A673 (cell line): ENCODE data around the gene HAP1. TPM values are rescaled to one million over a fixed set of nuclear protein-coding genes. Genes with fewer than 3 reads are reported as not detected.
A peak's percentile ranks its signal among the peaks of the same experiment; 100 is the strongest.

Experiments used
- BruUV-seq: library from RNA; stranded (reverse); fragments of 400-500 nt; replicated peaks from 2 replicates; lab custom pipeline; 2021; lab: Mats Ljungman, UMichigan
- CTCF ChIA-PET: fragments of 300-600 bp; sonication (Branson Sonifier 250); formaldehyde crosslinking; loops from one replicate; lab custom pipeline; 2022; ENCODE audit warnings: antibody characterized with exemption; lab: Charles Lee
- POLR2A ChIA-PET: fragments of 300-600 bp; sonication (Branson Sonifier 250); formaldehyde crosslinking; loops from one replicate; lab custom pipeline; 2022; ENCODE audit warnings: antibody characterized with exemption; ENCODE audit not compliant: low non-redundant PET; lab: Charles Lee
- DNase-seq: peaks from one replicate; pipeline ENCODE4 v3.0.0-alpha.2; 2015; ENCODE audit warnings: low spot score
- H3K27ac ChIP-seq: fragments of 200-600 bp; sonication (generic); 2 replicates; pipeline ENCODE4 v1.5.1; 2016; ENCODE audit warnings: mixed run types, low read depth, mild to moderate bottlenecking, mixed read lengths, antibody characterized with exemption, low read length; ENCODE audit not compliant: poor library complexity, severe bottlenecking
- H3K27me3 ChIP-seq: fragments of 200-600 bp; sonication (generic); replicated peaks from 2 replicates; pipeline ENCODE4 v1.6.1; 2017; ENCODE audit warnings: mixed run types, low read depth, mild to moderate bottlenecking, mixed read lengths, antibody characterized with exemption, low read length; ENCODE audit not compliant: insufficient read depth, poor library complexity
- H3K36me3 ChIP-seq: fragments of 200-600 bp; sonication (generic); 2 replicates; pipeline ENCODE4 v1.6.1; 2016; ENCODE audit warnings: mixed run types, mild to moderate bottlenecking, mixed read lengths, antibody characterized with exemption, low read length; ENCODE audit not compliant: insufficient read depth, poor library complexity, severe bottlenecking
- H3K4me1 ChIP-seq: fragments of 200-600 bp; sonication (generic); 2 replicates; pipeline ENCODE4 v1.6.1; 2017; ENCODE audit warnings: mixed run types, mild to moderate bottlenecking, mixed read lengths, antibody characterized with exemption, low read length; ENCODE audit not compliant: insufficient read depth, poor library complexity, severe bottlenecking
- H3K4me3 ChIP-seq: fragments of 200-600 bp; sonication (generic); 2 replicates; pipeline ENCODE4 v1.5.1; 2016; ENCODE audit warnings: low read depth, mixed run types, mild to moderate bottlenecking, mixed read lengths, low read length; ENCODE audit not compliant: poor library complexity, severe bottlenecking
- H3K9me3 ChIP-seq: fragments of 200-600 bp; sonication (generic); 2 replicates; pipeline ENCODE4 v1.6.1; 2016; ENCODE audit warnings: mixed run types, low read depth, mild to moderate bottlenecking, mixed read lengths, antibody characterized with exemption, low read length; ENCODE audit not compliant: poor library complexity, severe bottlenecking
- EZH2 ChIP-seq: fragments of 200-600 bp; sonication (generic); IDR thresholded peaks from 2 replicates; pipeline ENCODE4 v1.6.1; 2017; ENCODE audit warnings: borderline replicate concordance, low read depth, mild to moderate bottlenecking, mixed read lengths, antibody characterized with exemption, low read length; ENCODE audit not compliant: poor library complexity, severe bottlenecking
- intact Hi-C: fragments of 100-400 bp; cut with micrococcal nuclease; formaldehyde crosslinking; loops from one replicate; pipeline ENCODE4 v1.10.0; 2022; ENCODE audit not compliant: unreplicated experiment
- total RNA-seq: library from RNA; stranded (reverse); gene quantifications from 2 replicates; pipeline ENCODE4 v1.2.3, GENCODE V29; 2021
- TF ChIP-seq, protein P1 (sequence below): fragments of 300-800, 200-600 bp; sonication (generic); conservative IDR thresholded peaks from 2 replicates; pipeline ENCODE4 v1.5.1; 2017; ENCODE audit warnings: low read depth, mild to moderate bottlenecking, antibody characterized with exemption, low read length, moderate library complexity, mixed read lengths

HAP1 gene
- total RNA-seq, 1 experiment from 2014 or later: 1.4 TPM

GRCh38 chr17:41735744-41736143 is 1.3 kb upstream of the HAP1 start:
- CTCF ChIA-PET: no interaction called here
- intact Hi-C loops: loop anchor here (10.0 kb wide), 1 partner anchor 149 kb away; no protein-coding TSS in a partner anchor
- no TSS peak for BruUV-seq
- POLR2A ChIA-PET: no interaction called here
- H3K9me3 ChIP-seq: no peaks in the 10 kb centered on the region
- no peak overlapping the region for H3K4me3 ChIP-seq
- peaks cover 26% of the 10 kb centered on the region for H3K27me3 ChIP-seq
- no peaks in the 10 kb centered on the region for H3K4me1 ChIP-seq
- TF ChIP-seq, protein P1, sequence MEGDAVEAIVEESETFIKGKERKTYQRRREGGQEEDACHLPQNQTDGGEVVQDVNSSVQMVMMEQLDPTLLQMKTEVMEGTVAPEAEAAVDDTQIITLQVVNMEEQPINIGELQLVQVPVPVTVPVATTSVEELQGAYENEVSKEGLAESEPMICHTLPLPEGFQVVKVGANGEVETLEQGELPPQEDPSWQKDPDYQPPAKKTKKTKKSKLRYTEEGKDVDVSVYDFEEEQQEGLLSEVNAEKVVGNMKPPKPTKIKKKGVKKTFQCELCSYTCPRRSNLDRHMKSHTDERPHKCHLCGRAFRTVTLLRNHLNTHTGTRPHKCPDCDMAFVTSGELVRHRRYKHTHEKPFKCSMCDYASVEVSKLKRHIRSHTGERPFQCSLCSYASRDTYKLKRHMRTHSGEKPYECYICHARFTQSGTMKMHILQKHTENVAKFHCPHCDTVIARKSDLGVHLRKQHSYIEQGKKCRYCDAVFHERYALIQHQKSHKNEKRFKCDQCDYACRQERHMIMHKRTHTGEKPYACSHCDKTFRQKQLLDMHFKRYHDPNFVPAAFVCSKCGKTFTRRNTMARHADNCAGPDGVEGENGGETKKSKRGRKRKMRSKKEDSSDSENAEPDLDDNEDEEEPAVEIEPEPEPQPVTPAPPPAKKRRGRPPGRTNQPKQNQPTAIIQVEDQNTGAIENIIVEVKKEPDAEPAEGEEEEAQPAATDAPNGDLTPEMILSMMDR: no peak
- H3K27ac ChIP-seq: no peak overlapping the region
- H3K36me3 ChIP-seq: no peaks in the 10 kb centered on the region
- no peak for DNase-seq

- no peak overlapping the region for H3K27ac ChIP-seq
- no peaks in the 10 kb centered on the region for H3K36me3 ChIP-seq
- ChIA-PET POLR2A (no interaction called here), CTCF (no interaction called here)
- no peaks in the 10 kb centered on the region for H3K4me1 ChIP-seq
- BruUV-seq: no TSS peak
- H3K27me3 ChIP-seq: peaks cover 26% of the 10 kb centered on the region
- intact Hi-C loops: loop anchor here (10.0 kb wide), 1 partner anchor 150 kb away; no protein-coding TSS in a partner anchor
- DNase-seq: no peak
- peak overlapping the region; percentile 39 for H3K4me3 ChIP-seq
- no peaks in the 10 kb centered on the region for H3K9me3 ChIP-seq
- TF ChIP-seq, protein P1: no peak
- TF ChIP-seq EZH2: no peak
Observed at GRCh38 chr17:41734949-41735313, 488 bp upstream of the HAP1 start.

DNA sequence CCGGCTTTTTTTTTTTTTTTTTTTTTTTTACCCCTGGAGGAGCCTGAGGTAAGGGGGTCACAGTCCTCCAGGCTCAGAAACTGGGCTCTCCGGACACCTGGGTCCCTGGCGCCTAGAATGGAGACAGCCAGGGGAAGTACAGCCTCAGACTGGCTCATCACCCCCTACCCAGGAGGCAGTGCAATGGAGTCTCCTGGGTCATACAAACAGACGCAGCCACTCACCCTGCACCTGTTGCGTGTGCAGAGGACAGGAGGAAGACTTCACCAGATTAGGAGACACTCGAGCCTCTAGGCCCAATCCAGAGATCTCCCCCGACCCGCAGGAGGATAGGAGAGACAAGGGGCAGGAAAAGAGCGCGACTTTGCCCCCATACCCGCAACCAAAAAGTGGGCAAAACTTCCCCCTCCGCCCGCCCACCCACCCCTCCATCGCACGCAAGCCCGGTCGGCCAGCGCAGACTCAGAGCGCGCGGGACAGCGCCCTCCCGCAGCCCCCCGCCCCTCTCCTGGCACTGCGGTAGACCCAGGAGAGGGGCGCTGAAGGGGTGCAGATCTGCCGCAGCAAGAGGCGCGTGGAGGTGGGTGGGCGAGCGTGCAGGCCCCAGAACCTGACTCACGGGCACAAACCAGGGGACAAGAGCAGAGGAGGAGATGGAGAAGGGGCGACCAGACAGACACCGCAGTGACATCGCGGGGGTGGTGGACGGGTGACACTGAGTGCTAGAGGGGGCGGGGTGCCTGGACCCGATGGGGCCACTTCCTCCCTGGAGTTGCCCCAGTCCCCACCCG is 900 bp downstream of the HAP1 start:
- ChIA-PET POLR2A (interaction anchor here (0.7 kb wide), 1 partner anchor 44 kb away, joined by 8 read pairs; no protein-coding TSS in a partner anchor), CTCF (no interaction called here)
- Histone ChIP-seq H3K4me3 (peak overlapping the region; percentile 39), H3K36me3 (no peaks in the 10 kb centered on the region), H3K27me3 (peaks cover 26% of the 10 kb centered on the region), H3K9me3 (no peaks in the 10 kb centered on the region), H3K4me1 (no peaks in the 10 kb centered on the region), H3K27ac (no peak overlapping the region)
- TF ChIP-seq, protein P1: no peak
- DNase-seq: no peak
- BruUV-seq: no TSS peak
- intact Hi-C loops: loop anchor here (10.0 kb wide), 1 partner anchor 151 kb away; no protein-coding TSS in a partner anchor
